Stimulated activated naive CD4-positive, alpha-beta T cell (primary cell): ENCODE measurements around the gene RELN.

Source experiments
- DNase-seq, 6 experiments: peaks; one replicate each; lab custom pipeline; 2025; lab: John Stamatoyannopoulos, UW

The RELN gene

DNA sequence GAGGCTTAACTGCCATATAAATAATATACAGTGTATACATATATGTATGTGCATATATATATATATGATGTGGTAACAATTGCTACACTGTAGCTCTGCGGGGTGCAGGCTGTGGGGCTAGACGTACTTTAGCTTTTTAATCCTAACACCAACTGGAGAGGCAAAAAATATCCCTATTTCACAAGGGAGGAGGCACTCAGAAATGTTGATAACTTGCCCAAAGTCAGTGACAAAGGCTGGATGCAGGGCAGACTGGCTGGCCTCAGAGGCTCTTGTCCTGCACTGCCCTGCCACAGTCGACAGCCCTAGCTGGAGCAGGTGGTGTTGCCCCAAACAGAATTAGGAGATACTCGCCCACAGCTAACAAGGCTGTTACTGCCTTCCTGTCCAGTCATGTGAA is 1.5 kb upstream of the RELN start:
- no peak for DNase-seq

DNA sequence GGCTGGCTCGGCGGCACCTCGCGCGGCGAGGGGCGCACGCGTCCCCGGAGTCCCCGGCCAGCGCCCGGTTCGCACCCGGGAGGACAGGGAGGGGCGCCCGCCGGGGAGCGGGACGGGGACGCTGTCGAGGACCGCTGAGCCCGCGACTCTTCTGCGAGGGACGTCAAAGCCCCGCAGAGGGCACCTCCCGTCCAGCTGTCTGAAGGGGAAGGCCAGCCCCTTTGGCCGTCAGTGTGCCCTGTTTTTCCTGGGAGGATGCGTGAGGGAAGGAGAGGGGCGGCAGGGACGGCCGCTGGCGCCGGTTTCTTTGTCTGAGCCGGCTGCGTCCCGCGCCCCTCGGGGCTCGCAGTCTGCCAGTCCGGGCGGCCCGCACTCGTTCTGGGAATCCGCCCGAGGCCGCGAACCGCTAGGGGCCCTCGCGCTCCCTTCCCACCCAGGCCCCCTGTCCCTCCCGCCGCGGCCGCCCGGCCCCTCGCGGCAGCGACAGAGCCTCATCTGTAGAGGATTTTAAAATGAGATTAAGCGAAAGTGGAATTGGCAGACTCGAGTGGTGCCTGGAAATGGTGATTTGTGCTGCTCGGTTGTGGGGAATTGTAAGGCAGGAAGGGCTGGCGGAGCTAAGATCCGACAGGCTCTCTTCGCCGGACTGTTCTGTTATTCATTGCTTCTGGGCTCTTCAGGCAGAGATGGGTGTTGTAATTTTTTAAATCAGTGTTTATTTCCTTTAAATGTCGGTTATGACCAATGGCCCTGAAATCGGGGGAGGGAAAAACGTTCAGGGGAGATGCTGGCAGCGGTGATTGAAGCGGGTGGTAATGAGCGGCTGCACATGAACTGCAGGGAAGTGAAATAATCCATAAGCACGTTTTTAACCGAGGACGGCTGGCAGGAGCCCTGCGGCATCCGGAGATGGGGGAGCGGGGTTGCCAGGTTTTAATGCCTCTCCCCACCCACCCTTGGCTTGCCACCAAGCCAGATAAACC is 618 bp upstream of the RELN start:
- DNase-seq = no peak

DNA sequence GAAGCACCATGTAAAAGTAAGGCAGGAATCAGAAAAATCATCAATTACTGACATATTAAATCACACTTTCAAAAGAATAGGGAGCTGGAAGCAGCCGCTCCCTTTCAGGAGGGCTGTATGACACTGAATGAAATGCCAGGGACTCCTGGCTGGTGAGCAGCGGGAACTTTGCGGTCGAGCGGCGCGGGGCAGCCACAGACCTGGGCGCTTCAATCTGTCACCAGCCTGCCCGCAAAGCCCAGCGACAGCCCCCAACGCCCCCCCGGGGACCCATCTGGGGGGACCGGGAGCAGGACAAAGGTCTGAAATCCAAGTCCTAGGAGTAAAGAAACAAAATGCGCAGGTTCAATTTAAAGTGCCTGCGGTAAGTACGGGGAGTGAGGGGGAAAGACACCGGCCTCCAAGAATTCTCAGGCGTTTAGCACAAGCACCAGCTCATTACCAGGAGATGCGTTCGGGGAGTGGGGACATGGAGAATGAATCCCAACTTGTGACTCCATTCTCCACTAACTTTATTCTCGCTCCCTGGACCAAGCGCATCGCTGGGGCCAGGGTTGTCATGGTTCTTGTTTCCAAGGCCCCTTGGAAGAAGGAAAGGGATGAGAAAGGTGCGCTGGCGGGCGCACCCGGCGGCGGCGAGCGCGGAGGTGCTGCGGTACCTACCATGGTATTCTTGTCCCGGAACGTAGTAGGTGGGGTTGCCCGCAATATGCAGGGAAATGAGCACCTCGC is 824 bp downstream of the RELN start:
- no peak for DNase-seq

DNA sequence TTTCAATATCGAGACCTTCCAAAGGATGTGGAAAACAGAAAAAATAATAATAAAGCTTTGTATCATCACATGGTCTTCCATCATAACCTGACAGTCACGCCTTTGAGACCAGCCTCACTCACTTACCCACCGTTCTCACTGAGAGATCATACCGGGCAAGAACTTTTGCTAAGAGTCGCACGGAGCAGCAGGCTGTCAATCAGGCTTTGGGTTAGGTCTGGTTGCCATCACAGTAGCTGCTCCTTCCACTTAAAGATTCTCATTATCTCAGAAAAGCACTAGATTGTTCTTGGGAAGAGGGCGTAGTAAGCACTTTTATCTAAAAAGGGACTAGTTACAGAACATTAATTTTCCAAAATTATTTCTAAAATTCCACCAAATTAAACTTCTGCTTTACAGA is 2.0 kb downstream of the RELN start:
- no peak for DNase-seq

DNA sequence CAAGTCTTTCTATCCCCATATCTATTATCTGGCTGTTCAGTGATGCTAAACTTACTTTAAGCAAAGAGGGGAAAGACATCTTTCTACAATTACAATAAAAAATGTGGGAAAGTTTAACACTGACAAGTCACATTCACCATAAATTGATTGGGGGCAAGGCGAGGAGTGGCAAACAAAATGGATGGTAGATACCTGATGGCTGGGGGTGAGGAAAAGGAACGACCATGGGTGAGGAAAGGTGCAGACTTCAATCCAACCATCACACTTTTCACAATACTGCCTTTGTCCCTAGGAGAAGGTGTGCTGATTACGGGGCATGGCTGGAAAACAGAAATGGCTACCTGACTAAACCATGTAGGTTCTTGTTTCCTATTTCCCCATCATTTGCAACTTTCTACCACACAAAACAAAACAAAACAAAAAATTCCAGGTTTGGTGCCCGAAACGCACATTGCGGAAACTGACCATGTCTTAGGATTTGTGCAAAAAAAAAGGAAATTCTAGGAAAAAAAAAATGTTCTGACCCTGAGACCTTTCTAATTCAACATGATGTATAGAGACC is 3.8 kb downstream of the RELN start:
- DNase-seq = no peak

DNA sequence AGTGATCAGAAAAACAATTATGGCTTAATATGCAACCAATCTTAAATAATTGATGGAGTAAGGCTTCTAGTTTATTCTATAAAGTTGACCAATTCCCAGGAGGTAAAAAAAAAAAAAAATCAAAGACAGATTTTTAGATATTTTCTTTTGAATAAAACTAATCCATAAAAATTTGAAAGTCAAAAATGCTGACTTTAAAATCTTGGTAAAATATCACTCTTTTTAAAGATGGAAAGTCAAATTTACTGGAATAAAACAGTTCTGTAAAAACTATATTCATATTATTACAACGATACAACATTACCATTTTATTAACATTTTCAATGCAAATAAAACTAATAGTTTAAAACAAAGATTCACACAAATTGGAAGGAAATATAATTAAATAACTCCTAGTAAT is 5.4 kb downstream of the RELN start:
- no peak for DNase-seq

DNA sequence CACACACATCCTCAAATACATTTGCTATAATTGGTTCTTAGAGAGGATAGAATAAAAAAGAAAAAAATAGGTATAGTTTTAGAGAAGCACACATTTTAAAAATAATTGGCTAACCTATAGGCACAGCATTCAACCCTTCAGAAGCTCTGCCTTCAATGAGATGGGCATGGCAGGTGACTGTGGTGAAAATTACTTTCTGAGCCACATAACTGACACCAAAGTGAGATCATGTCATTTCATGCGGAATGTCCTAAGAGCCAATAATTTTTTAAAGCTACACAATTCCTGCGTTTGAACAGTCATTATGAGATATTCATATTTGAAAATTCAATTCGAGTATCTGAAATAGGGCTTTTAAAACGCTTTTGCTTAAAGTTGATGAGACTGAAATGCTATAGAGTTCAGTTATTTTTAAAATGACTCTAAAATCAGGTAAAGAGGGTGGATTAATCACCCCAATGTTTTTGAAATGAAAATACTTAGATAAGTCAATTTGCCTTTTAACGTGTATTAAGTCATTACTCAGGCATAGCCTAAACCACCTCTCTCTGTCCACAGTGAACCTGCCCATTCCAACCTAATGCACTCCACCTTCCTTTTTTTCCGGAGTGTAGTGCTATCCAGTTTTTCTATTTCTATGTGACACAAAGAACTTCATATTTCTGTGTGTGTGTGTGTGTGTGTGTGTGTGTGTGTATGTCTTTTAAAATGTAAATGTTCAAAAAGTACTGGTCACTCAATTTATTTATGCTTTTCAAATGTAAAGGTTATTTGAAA is 6.1 kb downstream of the RELN start:
- no peak for DNase-seq

DNA sequence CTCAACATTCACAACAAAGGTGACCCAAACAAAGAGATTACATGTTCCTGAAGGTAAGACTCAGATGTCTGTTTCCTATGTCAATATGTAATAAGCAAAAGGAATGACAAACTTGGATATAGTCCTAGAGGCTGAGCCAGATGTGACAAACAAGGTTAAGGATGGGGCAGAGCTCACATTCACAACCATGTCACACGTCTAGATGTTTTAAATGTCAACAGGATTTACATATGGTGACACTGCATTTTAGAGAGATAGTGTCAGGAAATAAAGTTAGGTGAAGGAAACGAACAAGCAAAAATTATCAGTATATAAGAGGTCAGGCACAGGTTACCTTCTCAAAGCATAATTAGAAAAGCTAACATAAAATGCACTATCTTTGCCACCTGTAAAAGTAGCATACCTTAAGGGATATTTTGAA is 8.4 kb downstream of the RELN start:
- no peak for DNase-seq

DNA sequence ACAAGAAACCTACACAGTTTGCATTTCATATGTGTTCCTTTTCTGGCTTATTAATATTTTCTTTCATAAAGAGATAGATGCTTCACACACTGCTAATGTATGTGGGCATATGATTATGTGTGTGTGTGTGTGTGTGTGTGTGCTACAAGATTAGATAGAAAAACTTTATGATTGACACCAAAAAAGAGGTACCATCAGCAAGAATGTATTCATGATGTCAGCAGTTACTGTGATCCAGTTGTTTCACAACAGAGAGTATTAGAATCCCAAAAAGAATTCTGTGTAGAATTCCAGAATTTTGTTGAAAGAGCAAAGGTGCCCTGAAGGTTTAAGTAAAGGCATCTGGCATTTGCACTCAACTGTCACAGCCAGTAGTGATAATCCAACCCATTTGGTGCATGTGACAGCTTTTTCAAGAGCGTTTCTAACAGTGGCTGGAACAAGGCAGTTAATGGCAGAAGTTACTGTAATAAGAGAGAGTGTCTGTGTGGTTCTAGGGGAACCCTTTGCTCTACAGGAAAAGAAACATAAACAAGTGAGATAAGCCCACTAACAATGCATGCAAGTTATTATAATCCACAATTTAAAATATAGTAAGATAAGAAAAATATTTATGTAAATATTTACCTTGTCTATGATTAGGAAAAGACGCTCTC is 16.6 kb downstream of the RELN start:
- no peak for DNase-seq

DNA sequence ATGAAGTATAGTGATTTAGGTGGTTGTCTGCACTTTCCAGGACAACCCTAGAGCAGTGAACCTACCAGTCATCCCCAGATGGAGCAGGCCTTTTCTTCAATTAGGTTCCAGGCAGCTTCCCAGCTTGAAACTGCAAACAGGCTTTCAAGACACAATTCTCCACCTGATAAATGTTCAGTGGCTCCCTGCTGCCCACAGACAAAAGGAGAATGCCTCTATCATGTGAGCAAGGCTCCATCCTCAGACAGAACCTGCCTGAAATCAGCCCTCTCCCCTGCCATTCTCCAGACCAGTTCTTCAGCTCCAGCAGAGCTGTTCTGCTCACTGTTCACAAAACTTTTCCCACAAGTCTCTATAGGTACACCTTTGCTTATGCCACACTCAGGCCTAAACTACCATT is 22.1 kb downstream of the RELN start:
- DNase-seq = no peak

DNA sequence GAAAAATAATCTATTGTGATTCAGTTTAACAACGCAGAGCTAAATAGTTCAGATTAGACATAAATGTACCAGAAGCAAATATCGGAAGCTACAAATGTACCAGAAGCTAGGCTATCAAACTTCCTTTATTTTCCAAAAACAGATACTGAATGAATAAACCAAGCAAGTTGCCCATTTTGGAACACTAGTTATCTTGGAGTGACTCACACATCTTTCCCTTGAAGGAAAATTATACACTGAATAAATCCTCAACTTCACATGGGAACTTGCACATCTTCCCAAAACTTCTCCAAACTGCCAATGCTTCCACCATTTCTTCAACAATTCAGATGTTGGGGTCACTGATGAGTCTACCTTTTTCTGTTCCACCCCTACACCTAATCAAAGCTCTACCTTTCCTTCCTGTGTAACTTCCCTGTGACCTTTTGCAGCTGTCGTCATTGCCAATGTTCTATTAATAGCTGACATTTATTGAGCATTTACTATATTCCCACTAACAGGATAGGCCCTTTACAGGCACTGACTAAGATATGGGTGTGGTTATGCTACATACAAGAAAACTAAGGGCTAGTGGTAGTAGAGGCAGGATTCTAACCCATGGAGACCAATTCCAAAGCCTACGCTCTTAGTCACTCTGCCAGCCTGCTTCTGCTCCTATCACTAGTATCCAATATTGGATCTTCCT is 22.7 kb downstream of the RELN start:
- no peak for DNase-seq

DNA sequence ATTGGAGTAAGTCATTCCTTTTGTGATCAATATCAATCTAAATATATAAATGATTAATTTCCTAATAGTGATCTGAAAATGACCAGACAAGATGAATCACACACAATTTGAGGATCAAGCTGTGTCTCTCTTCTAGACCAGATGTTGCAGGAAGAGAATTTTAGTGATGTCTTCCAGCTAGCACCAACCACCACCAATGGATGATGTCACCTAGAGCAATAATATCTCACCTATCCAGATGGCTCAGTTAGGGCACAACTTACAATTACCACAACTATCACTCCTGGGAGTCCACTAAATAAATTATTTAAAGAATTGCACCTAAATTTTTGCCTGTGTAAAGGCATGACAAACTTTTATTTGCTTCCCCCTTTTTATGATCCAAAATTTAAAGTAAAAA is 25.2 kb downstream of the RELN start:
- DNase-seq = no peak

DNA sequence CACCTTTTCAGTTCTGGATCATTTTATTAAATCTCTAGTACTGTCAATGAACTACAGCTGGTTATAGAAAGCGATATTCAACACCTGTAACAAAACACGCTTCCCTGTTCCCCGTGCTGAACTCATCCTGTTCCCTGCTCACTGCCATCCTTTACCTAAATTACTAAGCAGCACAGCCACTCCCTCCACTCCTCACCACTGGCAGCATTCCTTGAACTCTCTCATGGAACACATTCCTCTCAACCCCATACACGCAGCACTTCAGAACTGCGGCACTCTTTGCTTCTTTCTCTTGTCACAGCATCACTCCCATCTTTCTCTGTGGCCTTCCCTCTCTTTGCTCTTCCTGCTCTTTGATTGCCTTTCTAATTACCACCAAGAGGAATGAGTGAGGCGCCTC is 27.4 kb downstream of the RELN start:
- DNase-seq = no peak

DNA sequence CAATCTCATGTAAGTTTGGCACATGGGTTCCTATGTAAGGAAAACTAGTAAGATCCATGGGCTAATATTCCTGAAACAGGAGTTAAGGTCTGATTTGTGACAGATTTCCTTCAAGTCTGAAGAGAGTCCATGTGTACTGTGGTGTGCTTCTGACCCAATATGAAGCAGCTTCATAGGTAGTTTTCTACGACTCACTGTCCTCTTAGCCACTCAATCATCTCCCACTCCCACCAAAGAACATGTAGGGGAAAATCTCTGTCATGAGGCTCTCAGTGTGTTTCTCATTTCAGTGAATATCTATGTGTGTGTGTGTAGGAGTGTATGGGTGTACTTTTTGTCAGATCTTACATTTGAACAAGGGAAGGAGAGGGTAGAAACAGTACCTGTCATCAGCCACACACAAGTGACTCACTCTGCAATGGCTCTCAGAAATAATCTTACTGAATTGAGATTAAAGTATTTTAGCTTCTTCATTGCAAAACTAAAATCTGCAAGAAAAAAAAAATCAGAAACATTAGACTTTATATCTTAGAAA is 31.1 kb downstream of the RELN start:
- DNase-seq = no peak

DNA sequence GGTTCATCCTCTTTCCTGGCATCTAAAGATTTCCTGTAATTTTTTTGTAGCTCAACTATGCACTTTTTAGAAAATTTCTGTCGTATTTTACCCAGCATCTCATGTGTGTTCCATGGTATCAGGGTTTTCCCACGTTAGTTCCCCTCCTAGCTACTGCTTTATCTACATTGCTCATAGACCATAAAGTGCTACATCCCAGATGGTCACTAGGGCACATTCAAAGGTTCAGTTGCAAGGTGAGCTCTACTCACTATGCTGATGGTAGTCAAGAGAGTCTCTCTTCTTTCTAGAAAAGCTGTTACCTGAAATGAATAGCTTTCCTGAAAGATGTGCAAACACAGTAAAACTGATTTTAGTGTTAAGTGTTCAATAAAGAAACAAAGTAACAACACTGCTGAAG is 33.5 kb downstream of the RELN start:
- no peak for DNase-seq

DNA sequence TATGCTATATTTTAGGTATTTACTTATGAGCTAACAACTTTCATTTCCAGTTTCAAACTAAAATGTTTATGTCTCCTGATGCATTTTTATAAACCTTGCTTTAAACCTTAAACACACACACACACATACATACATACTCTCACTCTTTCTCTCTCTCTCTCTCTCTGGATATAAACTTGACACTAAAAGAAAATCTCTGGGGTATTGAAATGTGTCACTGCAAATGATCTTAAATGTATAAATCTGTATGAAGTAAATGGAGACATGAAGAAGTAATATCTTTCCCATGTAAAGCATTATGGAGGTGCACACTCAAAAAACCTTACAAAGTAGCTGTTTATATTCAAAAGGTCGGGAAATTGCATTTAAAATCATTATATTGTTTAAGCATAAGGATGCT is 37.0 kb downstream of the RELN start:
- no peak for DNase-seq

DNA sequence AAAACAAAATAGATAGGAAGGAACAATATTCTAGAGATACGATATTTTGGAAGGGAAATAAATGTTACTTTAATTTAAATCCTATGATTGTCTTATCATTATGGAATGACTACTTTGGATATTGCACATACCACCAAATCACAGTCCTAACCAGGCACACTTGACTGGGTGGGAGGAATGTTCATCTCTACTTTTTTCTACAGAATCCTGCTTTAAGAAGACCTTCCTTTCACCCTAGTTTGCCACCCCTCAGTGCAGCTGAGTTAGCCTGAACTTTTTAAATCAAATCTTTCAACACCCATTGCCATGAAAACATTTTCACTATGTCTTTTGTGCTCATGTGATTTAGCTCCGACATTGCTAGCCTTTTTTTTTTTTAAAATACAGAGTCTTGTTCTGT is 38.1 kb downstream of the RELN start:
- DNase-seq = no peak

DNA sequence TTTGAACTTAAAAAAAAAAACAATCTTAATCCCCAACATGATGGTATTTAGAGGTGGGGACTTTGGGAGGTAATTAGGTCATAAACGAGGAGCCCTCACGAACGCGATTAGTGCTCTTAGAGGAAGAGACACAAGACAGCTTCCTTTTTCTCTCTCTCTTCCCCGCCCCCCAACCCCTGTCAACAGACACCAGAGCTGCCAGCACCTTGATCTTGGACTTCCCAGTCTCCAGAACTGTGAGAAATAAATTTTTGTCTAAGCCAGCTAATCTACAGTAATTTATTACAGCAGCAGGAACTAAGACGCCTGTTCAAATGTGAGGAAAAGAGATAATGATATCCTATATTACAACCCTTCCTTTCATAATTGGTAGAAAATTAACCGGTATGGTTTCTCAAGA is 40.1 kb downstream of the RELN start:
- no peak for DNase-seq

DNA sequence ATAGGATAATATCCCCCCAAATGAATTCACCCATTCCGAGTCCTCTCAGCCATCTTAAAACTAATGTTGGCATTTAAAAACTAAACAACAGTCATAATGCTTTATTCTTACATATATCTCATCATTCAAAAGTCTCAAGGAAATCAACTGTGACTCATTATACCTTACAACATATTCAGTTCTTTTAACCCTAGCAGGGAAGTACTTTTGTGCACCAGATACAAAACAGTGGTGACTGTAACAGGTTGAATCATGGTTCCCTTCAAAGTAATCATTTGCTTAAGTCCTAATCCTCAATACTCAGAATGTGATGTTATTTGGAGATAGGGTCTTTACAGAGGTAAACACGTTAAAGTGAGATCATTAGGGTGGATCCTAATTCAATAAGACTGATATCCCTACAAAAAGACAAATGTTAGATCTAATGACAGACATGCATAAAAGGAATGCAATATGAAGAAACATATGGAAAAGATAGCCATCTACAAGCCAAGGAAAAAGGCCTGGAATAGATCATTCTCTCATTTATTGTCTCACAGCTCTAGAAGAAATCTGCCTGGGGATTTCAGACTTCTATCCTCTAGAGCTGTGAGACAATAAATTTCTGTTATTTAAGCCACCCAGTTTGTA is 42.3 kb downstream of the RELN start:
- no peak for DNase-seq

DNA sequence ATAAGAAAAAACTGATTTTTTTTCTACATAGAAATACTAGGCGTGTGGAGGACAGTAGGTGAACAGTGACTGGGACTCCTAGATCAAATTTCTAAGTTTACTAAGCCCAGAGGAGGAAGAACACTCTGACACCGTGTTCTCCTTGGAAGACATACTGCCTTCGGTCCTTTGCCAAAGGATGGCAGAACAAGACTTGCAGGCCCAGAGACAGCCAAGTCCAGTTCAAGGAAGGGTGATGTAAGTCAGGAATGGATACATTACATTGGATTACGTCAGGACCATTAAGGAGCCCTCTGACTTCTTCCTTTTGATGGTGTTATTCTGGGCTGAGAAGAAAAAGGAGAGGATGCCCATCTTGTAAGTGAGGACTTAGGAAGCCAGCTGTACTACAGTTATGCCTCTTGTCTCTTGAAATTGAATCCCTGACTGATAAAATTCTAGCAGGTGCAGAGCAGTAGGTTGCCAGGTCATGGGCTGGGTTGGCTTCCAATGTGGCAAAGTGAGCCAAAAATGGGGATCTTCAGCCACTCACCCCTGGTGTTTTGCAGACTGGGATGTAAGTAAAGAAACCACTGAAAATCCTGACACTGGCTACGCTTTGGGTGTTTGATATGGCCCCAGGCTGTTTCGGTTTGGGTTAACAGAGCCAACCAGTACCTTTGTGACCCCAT is 45.1 kb downstream of the RELN start:
- DNase-seq = no peak
